ENCODE measurements around the gene HBE1.

HBE1 gene

GRCh38 chr11:5304046-5304445 lies 34.3 kb upstream of the HBE1 start:
- Histone ChIP-seq H3K79me2 (ENCODE audit: control insufficient read depth, insufficient read depth, low read length) (no peaks in the 10 kb centered on the region), H3K27ac (ENCODE audit: low read depth, low read length) (no peak overlapping the region), H3K4ac (ENCODE audit: low read depth, low read length) (no peak overlapping the region), H2BK120ac (ENCODE audit: low read depth, low read length) (no peak overlapping the region), H3K36me3 (ENCODE audit: control insufficient read depth, insufficient read depth, low read length) (no peaks in the 10 kb centered on the region), H3K9ac (ENCODE audit: low read length) (no peak overlapping the region), H3K18ac (ENCODE audit: low read length) (no peak overlapping the region), H4K8ac (ENCODE audit: low read depth, low read length) (no peak overlapping the region), H3K23ac (ENCODE audit: low read length) (no peak overlapping the region), H3K79me1 (ENCODE audit: low read length) (no peaks in the 10 kb centered on the region), H3K27me3 (ENCODE audit: insufficient read depth, low read length, poor library complexity) (no peaks in the 10 kb centered on the region), H2AK5ac (ENCODE audit: low read length) (no peak overlapping the region), H4K5ac (ENCODE audit: low read length) (no peak overlapping the region), H3K4me2 (ENCODE audit: low read length) (no peak overlapping the region), H2BK5ac (ENCODE audit: low read length) (no peak overlapping the region), H2BK15ac (replicated peaks; ENCODE audit: low read depth) (no peak overlapping the region), H3K4me3 (ENCODE audit: low read length) (no peak overlapping the region), H3K4me1 (ENCODE audit: control insufficient read depth, low read depth, low read length) (no peaks in the 10 kb centered on the region), H3K56ac (ENCODE audit: low read length) (no peak overlapping the region)
- no CpG with 5 or more reads among the region's 1 CpG for WGBS (ENCODE audit: extremely low coverage, insufficient coverage, low lambda C conversion rate)
- DNase-seq: no peak

- no peaks in the 10 kb centered on the region for H3K79me2 ChIP-seq (ENCODE audit: control insufficient read depth, insufficient read depth, low read length)
- H3K27ac ChIP-seq (ENCODE audit: low read depth, low read length): no peak overlapping the region
- H3K4me1 ChIP-seq (ENCODE audit: control insufficient read depth, low read depth, low read length): no peaks in the 10 kb centered on the region
- no peaks in the 10 kb centered on the region for H3K36me3 ChIP-seq (ENCODE audit: control insufficient read depth, insufficient read depth, low read length)
- no peak overlapping the region for H4K8ac ChIP-seq (ENCODE audit: low read depth, low read length)
- H3K4ac ChIP-seq (ENCODE audit: low read depth, low read length): no peak overlapping the region
- no CpG with 5 or more reads among the region's 5 CpGs for WGBS (ENCODE audit: extremely low coverage, insufficient coverage, low lambda C conversion rate)
- H3K79me1 ChIP-seq (ENCODE audit: low read length): no peaks in the 10 kb centered on the region
- no peak overlapping the region for H3K23ac ChIP-seq (ENCODE audit: low read length)
- H3K18ac ChIP-seq (ENCODE audit: low read length): no peak overlapping the region
- H3K27me3 ChIP-seq (ENCODE audit: insufficient read depth, low read length, poor library complexity): no peaks in the 10 kb centered on the region
- H2BK120ac ChIP-seq (ENCODE audit: low read depth, low read length): no peak overlapping the region
- H2BK15ac ChIP-seq (replicated peaks; ENCODE audit: low read depth): no peak overlapping the region
- H2BK5ac ChIP-seq (ENCODE audit: low read length): no peak overlapping the region
- no peak overlapping the region for H2AK5ac ChIP-seq (ENCODE audit: low read length)
- no peak overlapping the region for H3K4me2 ChIP-seq (ENCODE audit: low read length)
- H4K5ac ChIP-seq (ENCODE audit: low read length): no peak overlapping the region
- H3K4me3 ChIP-seq (ENCODE audit: low read length): no peak overlapping the region
- no peak overlapping the region for H3K56ac ChIP-seq (ENCODE audit: low read length)
- DNase-seq: no peak
- H3K9ac ChIP-seq (ENCODE audit: low read length): no peak overlapping the region
Observed at GRCh38 chr11:5303626-5304025, 33.9 kb upstream of the HBE1 start.

- no CpG with 5 or more reads among the region's 2 CpGs for WGBS (ENCODE audit: extremely low coverage, insufficient coverage, low lambda C conversion rate)
- H2BK5ac ChIP-seq (ENCODE audit: low read length): no peak within 1 kb of the TSS
- no peaks in the 10 kb centered on the region for H3K36me3 ChIP-seq (ENCODE audit: control insufficient read depth, insufficient read depth, low read length)
- no peak within 1 kb of the TSS for H2BK120ac ChIP-seq (ENCODE audit: low read depth, low read length)
- H4K5ac ChIP-seq (ENCODE audit: low read length): no peak within 1 kb of the TSS
- no peaks in the 10 kb centered on the region for H3K79me2 ChIP-seq (ENCODE audit: control insufficient read depth, insufficient read depth, low read length)
- H4K8ac ChIP-seq (ENCODE audit: low read depth, low read length): no peak within 1 kb of the TSS
- no peak within 1 kb of the TSS for H2AK5ac ChIP-seq (ENCODE audit: low read length)
- H3K4ac ChIP-seq (ENCODE audit: low read depth, low read length): no peak within 1 kb of the TSS
- no peaks in the 10 kb centered on the region for H3K4me1 ChIP-seq (ENCODE audit: control insufficient read depth, low read depth, low read length)
- no peak within 1 kb of the TSS for H3K18ac ChIP-seq (ENCODE audit: low read length)
- H3K27me3 ChIP-seq (ENCODE audit: insufficient read depth, low read length, poor library complexity): no peaks in the 10 kb centered on the region
- no peak within 1 kb of the TSS for H3K56ac ChIP-seq (ENCODE audit: low read length)
- H2BK15ac ChIP-seq (replicated peaks; ENCODE audit: low read depth): no peak within 1 kb of the TSS
- no peak within 1 kb of the TSS for H3K23ac ChIP-seq (ENCODE audit: low read length)
- no peak within 1 kb of the TSS for H3K4me2 ChIP-seq (ENCODE audit: low read length)
- no peak within 1 kb of the TSS for H3K4me3 ChIP-seq (ENCODE audit: low read length)
- no peak for DNase-seq
- no peaks in the 10 kb centered on the region for H3K79me1 ChIP-seq (ENCODE audit: low read length)
- no peak within 1 kb of the TSS for H3K9ac ChIP-seq (ENCODE audit: low read length)
- H3K27ac ChIP-seq (ENCODE audit: low read depth, low read length): no peak within 1 kb of the TSS
Observed at GRCh38 chr11:5301846-5302245, 32.1 kb upstream of the HBE1 start, which contains the start of gene OR51B4. Gene OR51B4 (minus strand): TSS chr11:5301946. CDS start chr11:5301946, 0 bp downstream.

GRCh38 chr11:5300251-5300650 lies 30.5 kb upstream of the HBE1 start:
- H2AK5ac ChIP-seq (ENCODE audit: low read length): no peak overlapping the region
- WGBS (ENCODE audit: extremely low coverage, insufficient coverage, low lambda C conversion rate): no CpG with 5 or more reads among the region's 3 CpGs

DNA sequence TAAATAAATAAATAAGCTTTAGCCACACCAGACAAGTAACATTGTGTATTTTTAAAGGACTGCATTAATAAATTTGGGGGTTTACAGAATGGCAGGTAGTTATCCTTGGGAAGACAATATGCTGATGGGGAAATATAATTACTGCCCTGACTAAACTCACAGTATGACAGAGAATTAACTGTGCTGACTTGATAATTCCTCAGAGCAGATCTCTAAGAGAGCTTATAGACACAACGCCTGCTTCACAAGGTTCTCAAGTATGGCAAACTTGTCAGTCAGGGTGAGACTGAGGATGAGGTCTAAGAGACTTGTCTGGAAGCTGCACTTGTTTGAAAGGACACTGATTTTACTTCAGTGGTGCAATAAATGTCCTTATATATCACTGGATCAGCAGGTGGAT lies 28.7 kb upstream of the HBE1 start:
- H3K9ac ChIP-seq (ENCODE audit: low read length): no peak overlapping the region
- WGBS (ENCODE audit: extremely low coverage, insufficient coverage, low lambda C conversion rate): no CpG with 5 or more reads among the region's 1 CpG
- H3K4me1 ChIP-seq (ENCODE audit: control insufficient read depth, low read depth, low read length): no peaks in the 10 kb centered on the region
- H2BK120ac ChIP-seq (ENCODE audit: low read depth, low read length): no peak overlapping the region
- no peak overlapping the region for H2AK5ac ChIP-seq (ENCODE audit: low read length)
- no peak overlapping the region for H4K8ac ChIP-seq (ENCODE audit: low read depth, low read length)
- H3K4ac ChIP-seq (ENCODE audit: low read depth, low read length): no peak overlapping the region
- H2BK5ac ChIP-seq (ENCODE audit: low read length): no peak overlapping the region
- H2BK15ac ChIP-seq (replicated peaks; ENCODE audit: low read depth): no peak overlapping the region
- H3K27ac ChIP-seq (ENCODE audit: low read depth, low read length): no peak overlapping the region
- no peaks in the 10 kb centered on the region for H3K79me1 ChIP-seq (ENCODE audit: low read length)
- H3K36me3 ChIP-seq (ENCODE audit: control insufficient read depth, insufficient read depth, low read length): no peaks in the 10 kb centered on the region
- no peak overlapping the region for H3K23ac ChIP-seq (ENCODE audit: low read length)
- no peaks in the 10 kb centered on the region for H3K79me2 ChIP-seq (ENCODE audit: control insufficient read depth, insufficient read depth, low read length)
- no peak overlapping the region for H3K56ac ChIP-seq (ENCODE audit: low read length)
- H3K4me3 ChIP-seq (ENCODE audit: low read length): no peak overlapping the region
- no peak overlapping the region for H4K5ac ChIP-seq (ENCODE audit: low read length)
- H3K4me2 ChIP-seq (ENCODE audit: low read length): no peak overlapping the region
- no peak for DNase-seq
- H3K18ac ChIP-seq (ENCODE audit: low read length): no peak overlapping the region
- H3K27me3 ChIP-seq (ENCODE audit: insufficient read depth, low read length, poor library complexity): no peaks in the 10 kb centered on the region

More at GRCh38 chr11:5300251-5300650, 30.5 kb upstream of the HBE1 start:
- no peaks in the 10 kb centered on the region for H3K4me1 ChIP-seq (ENCODE audit: control insufficient read depth, low read depth, low read length)
- no peak overlapping the region for H3K4me2 ChIP-seq (ENCODE audit: low read length)
- H3K23ac ChIP-seq (ENCODE audit: low read length): no peak overlapping the region
- H2BK15ac ChIP-seq (replicated peaks; ENCODE audit: low read depth): no peak overlapping the region
- H3K79me2 ChIP-seq (ENCODE audit: control insufficient read depth, insufficient read depth, low read length): no peaks in the 10 kb centered on the region
- H3K27me3 ChIP-seq (ENCODE audit: insufficient read depth, low read length, poor library complexity): no peaks in the 10 kb centered on the region
- no peaks in the 10 kb centered on the region for H3K36me3 ChIP-seq (ENCODE audit: control insufficient read depth, insufficient read depth, low read length)
- H3K18ac ChIP-seq (ENCODE audit: low read length): no peak overlapping the region
- H3K9ac ChIP-seq (ENCODE audit: low read length): no peak overlapping the region
- no peak overlapping the region for H4K8ac ChIP-seq (ENCODE audit: low read depth, low read length)
- H3K4me3 ChIP-seq (ENCODE audit: low read length): no peak overlapping the region
- H3K27ac ChIP-seq (ENCODE audit: low read depth, low read length): no peak overlapping the region
- H2BK5ac ChIP-seq (ENCODE audit: low read length): no peak overlapping the region
- no peak overlapping the region for H2BK120ac ChIP-seq (ENCODE audit: low read depth, low read length)
- no peak overlapping the region for H3K56ac ChIP-seq (ENCODE audit: low read length)
- no peak for DNase-seq
- no peak overlapping the region for H3K4ac ChIP-seq (ENCODE audit: low read depth, low read length)
- H4K5ac ChIP-seq (ENCODE audit: low read length): no peak overlapping the region
- H3K79me1 ChIP-seq (ENCODE audit: low read length): no peaks in the 10 kb centered on the region

DNA sequence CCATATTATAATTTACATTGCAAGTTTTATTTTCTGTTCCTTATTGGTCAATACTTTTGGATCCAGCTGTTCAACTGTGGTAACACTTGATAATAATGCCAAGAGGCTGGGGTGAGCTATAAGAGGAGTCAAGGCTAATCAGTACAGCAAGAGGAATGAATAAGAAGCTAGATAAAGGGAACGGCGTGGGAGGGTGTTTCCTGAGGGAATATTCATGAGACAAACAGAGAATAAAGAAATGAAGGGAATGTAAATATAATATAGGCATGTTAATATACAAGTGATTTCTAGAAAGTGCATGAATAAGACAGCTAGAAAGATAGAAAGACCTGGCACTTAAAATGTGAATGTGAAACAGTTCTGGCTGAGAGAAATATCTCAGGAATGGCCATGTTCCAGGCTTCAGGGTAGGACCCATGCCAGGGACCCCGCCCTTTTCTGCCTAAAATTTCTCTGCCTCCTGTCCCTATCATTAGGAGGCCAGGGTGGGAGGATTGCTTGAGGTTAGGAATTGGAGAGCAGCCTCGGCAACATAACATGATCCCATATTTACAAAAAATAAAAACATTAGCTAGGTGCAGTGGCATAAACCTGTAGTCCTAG lies 28.1 kb upstream of the HBE1 start:
- Histone ChIP-seq H2BK120ac (ENCODE audit: low read depth, low read length) (no peak overlapping the region), H3K9ac (ENCODE audit: low read length) (no peak overlapping the region), H3K4me1 (ENCODE audit: control insufficient read depth, low read depth, low read length) (no peaks in the 10 kb centered on the region), H4K8ac (ENCODE audit: low read depth, low read length) (no peak overlapping the region), H3K79me2 (ENCODE audit: control insufficient read depth, insufficient read depth, low read length) (no peaks in the 10 kb centered on the region), H2BK5ac (ENCODE audit: low read length) (no peak overlapping the region), H3K79me1 (ENCODE audit: low read length) (no peaks in the 10 kb centered on the region), H2BK15ac (replicated peaks; ENCODE audit: low read depth) (no peak overlapping the region), H3K4ac (ENCODE audit: low read depth, low read length) (no peak overlapping the region), H2AK5ac (ENCODE audit: low read length) (no peak overlapping the region), H4K5ac (ENCODE audit: low read length) (no peak overlapping the region), H3K56ac (ENCODE audit: low read length) (no peak overlapping the region), H3K36me3 (ENCODE audit: control insufficient read depth, insufficient read depth, low read length) (no peaks in the 10 kb centered on the region), H3K4me3 (ENCODE audit: low read length) (no peak overlapping the region), H3K18ac (ENCODE audit: low read length) (no peak overlapping the region), H3K4me2 (ENCODE audit: low read length) (no peak overlapping the region), H3K27ac (ENCODE audit: low read depth, low read length) (no peak overlapping the region), H3K27me3 (ENCODE audit: insufficient read depth, low read length, poor library complexity) (no peaks in the 10 kb centered on the region), H3K23ac (ENCODE audit: low read length) (no peak overlapping the region)
- no peak for DNase-seq
- WGBS (ENCODE audit: extremely low coverage, insufficient coverage, low lambda C conversion rate): 100% methylated on average over 2 of the region's 4 CpGs
